IMR-90 (cell line): ENCODE results near the gene AKT1S1. TPM values are rescaled to one million over a fixed set of nuclear protein-coding genes. Genes with fewer than 3 reads are reported as not detected.

ENCODE experiments used
- ATAC-seq: fragments of 200-7000 bp; cut with Tn5 transposase; 2 replicates; pipeline ENCODE4 v1.9.1; 2020; ENCODE audit warnings: low read depth, mild to moderate bottlenecking, moderate library complexity
- BruUV-seq: library from RNA; stranded (reverse); fragments of 400-500 nt; replicated peaks from 2 replicates; lab custom pipeline; 2021; lab: Mats Ljungman, UMichigan
- CTCF ChIA-PET: fragments of 300-600 bp; formaldehyde crosslinking; extraction: SDS; loops from one replicate; lab custom pipeline; 2021; ENCODE audit warnings: antibody characterized with exemption; lab: Yijun Ruan, JAX
- POLR2A ChIA-PET: fragments of 300-600 bp; sonication (Branson Sonifier 250); formaldehyde crosslinking; loops from one replicate; lab custom pipeline; 2022; ENCODE audit warnings: antibody characterized with exemption; ENCODE audit not compliant: unreplicated experiment; lab: Charles Lee
- DNase-seq: peaks from one replicate; pipeline ENCODE4 v3.0.0; 2013
- H2AFZ ChIP-seq: replicated peaks from 2 replicates; pipeline ENCODE3; 2013; ENCODE audit warnings: low read length, mild to moderate bottlenecking; ENCODE audit not compliant: poor library complexity
- H2AK5ac ChIP-seq: 2 replicates; pipeline ENCODE4 v1.6.1; 2013; ENCODE audit warnings: low read depth, low read length, inconsistent platforms
- H2AK9ac ChIP-seq: replicated peaks from 2 replicates; pipeline ENCODE3; 2013; ENCODE audit warnings: mild to moderate bottlenecking, low read depth, low read length, moderate library complexity; ENCODE audit not compliant: poor library complexity
- H2BK120ac ChIP-seq: 2 replicates; pipeline ENCODE4 v1.6.1; 2013; ENCODE audit warnings: low read depth, low read length, inconsistent platforms
- H2BK15ac ChIP-seq: 3 replicates; pipeline ENCODE4 v1.6.1; 2013; ENCODE audit warnings: low read depth, low read length, inconsistent platforms
- H2BK20ac ChIP-seq: 2 replicates; pipeline ENCODE4 v1.6.1; 2013; ENCODE audit warnings: low read depth, mild to moderate bottlenecking, inconsistent platforms, low read length, moderate library complexity
- H2BK5ac ChIP-seq: 2 replicates; pipeline ENCODE4 v1.6.1; 2013; ENCODE audit warnings: mild to moderate bottlenecking, low read depth, low read length, inconsistent platforms; ENCODE audit not compliant: poor library complexity, severe bottlenecking
- H3K14ac ChIP-seq: replicated peaks from 2 replicates; pipeline ENCODE4 v1.6.1; 2013; ENCODE audit warnings: low read depth, low read length, inconsistent platforms
- H3K18ac ChIP-seq: 2 replicates; pipeline ENCODE4 v1.6.1; 2013; ENCODE audit warnings: low read depth, low read length, control low read depth
- H3K23ac ChIP-seq: 2 replicates; pipeline ENCODE4 v1.6.1; 2013; ENCODE audit warnings: low read depth, low read length, inconsistent platforms
- H3K27ac ChIP-seq: 2 replicates; pipeline ENCODE4 v1.5.1; 2013; ENCODE audit warnings: mild to moderate bottlenecking, control low read depth, low read length; ENCODE audit not compliant: insufficient read depth
- H3K27me3 ChIP-seq: 2 replicates; pipeline ENCODE4 v1.6.1; 2013; ENCODE audit warnings: low read length; ENCODE audit not compliant: control insufficient read depth, insufficient read depth
- H3K36me3 ChIP-seq: 2 replicates; pipeline ENCODE4 v1.6.1; 2013; ENCODE audit warnings: low read length, mixed read lengths; ENCODE audit not compliant: control insufficient read depth, insufficient read depth
- H3K4ac ChIP-seq: 2 replicates; pipeline ENCODE4 v1.6.1; 2013; ENCODE audit warnings: low read depth, low read length, inconsistent platforms
- H3K4me1 ChIP-seq: 2 replicates; pipeline ENCODE4 v1.6.1; 2013; ENCODE audit warnings: low read length, mixed read lengths; ENCODE audit not compliant: control insufficient read depth, insufficient read depth
- H3K4me2 ChIP-seq: 2 replicates; pipeline ENCODE4 v1.6.1; 2013; ENCODE audit warnings: low read depth, mild to moderate bottlenecking, control low read depth, low read length, moderate library complexity
- H3K4me3 ChIP-seq: 2 replicates; pipeline ENCODE4 v1.5.1; 2013; ENCODE audit warnings: low read depth, mild to moderate bottlenecking, control low read depth, low read length, moderate library complexity; ENCODE audit not compliant: insufficient read depth
- H3K56ac ChIP-seq: 2 replicates; pipeline ENCODE4 v1.6.1; 2013; ENCODE audit warnings: low read length, inconsistent platforms; ENCODE audit not compliant: insufficient read depth; ENCODE audit errors: extremely low read depth
- H3K79me1 ChIP-seq, 2 experiments: 2 replicates each; pipeline ENCODE4 v1.6.1; 2013; ENCODE audit warnings: low read length in 2 of 2, inconsistent platforms in 1 of 2, low read depth in 1 of 2
- H3K9ac ChIP-seq: 2 replicates; pipeline ENCODE4 v1.6.1; 2013; ENCODE audit warnings: low read depth, low read length, control low read depth
- H3K9me1 ChIP-seq: 2 replicates; pipeline ENCODE4 v1.6.1; 2013; ENCODE audit warnings: low read length, inconsistent platforms; ENCODE audit not compliant: insufficient read depth
- H3K9me3 ChIP-seq: 2 replicates; pipeline ENCODE4 v1.6.1; 2013; ENCODE audit warnings: low read length; ENCODE audit not compliant: control insufficient read depth, insufficient read depth
- H4K20me1 ChIP-seq: 2 replicates; pipeline ENCODE4 v1.6.1; 2013; ENCODE audit warnings: low read length, inconsistent platforms; ENCODE audit not compliant: insufficient read depth
- H4K5ac ChIP-seq: 2 replicates; pipeline ENCODE4 v1.6.1; 2013; ENCODE audit warnings: mild to moderate bottlenecking, low read depth, low read length, control low read depth
- H4K8ac ChIP-seq, 2 experiments: 2 replicates each; pipeline ENCODE4 v1.6.1; 2013; ENCODE audit warnings: low read depth in 2 of 2, low read length in 2 of 2, control low read depth in 1 of 2, inconsistent platforms in 1 of 2
- H4K91ac ChIP-seq: 2 replicates; pipeline ENCODE4 v1.6.1; 2013; ENCODE audit warnings: low read depth, low read length, inconsistent platforms; ENCODE audit not compliant: insufficient read depth
- BHLHE40 ChIP-seq: fragments of 150-350 bp; IDR thresholded peaks from 2 replicates; pipeline ENCODE4 v1.6.1; 2016; ENCODE audit warnings: mild to moderate bottlenecking, low read depth, low read length
- CEBPB ChIP-seq: IDR thresholded peaks from 2 replicates; pipeline ENCODE4 v1.6.1; 2012; ENCODE audit warnings: low read depth, low read length, improper control_type of control experiment
- CHD1 ChIP-seq: IDR thresholded peaks from 2 replicates; pipeline ENCODE4 v1.6.1; 2012; ENCODE audit warnings: low read depth, low read length, improper control_type of control experiment
- CTCF ChIP-seq: conservative IDR thresholded peaks from 2 replicates; pipeline ENCODE4 v1.5.1; 2012; ENCODE audit warnings: mild to moderate bottlenecking, low read depth, low read length, improper control_type of control experiment
- FOS ChIP-seq: fragments of 150-350 bp; IDR thresholded peaks from 2 replicates; pipeline ENCODE4 v1.6.1; 2016; ENCODE audit warnings: low read depth, low read length
- MAFK ChIP-seq: IDR thresholded peaks from 2 replicates; pipeline ENCODE4 v1.6.1; 2012; ENCODE audit warnings: low read depth, low read length, improper control_type of control experiment
- NFE2L2 ChIP-seq: fragments of 150-350 bp; IDR thresholded peaks from 2 replicates; pipeline ENCODE4 v1.6.1; 2016; ENCODE audit warnings: low read depth, mild to moderate bottlenecking, low read length
- POLR2A ChIP-seq: IDR thresholded peaks from 2 replicates; pipeline ENCODE4 v1.6.1; 2012; ENCODE audit warnings: mild to moderate bottlenecking, low read depth, low read length
- RAD21 ChIP-seq: IDR thresholded peaks from 2 replicates; pipeline ENCODE4 v1.6.1; 2012; ENCODE audit warnings: low read length, improper control_type of control experiment
- RFX5 ChIP-seq: IDR thresholded peaks from 2 replicates; pipeline ENCODE4 v1.8.0; 2012; ENCODE audit warnings: low read depth, mild to moderate bottlenecking, low read length, moderate library complexity
- SMC3 ChIP-seq: fragments of 150-350 bp; IDR thresholded peaks from 2 replicates; pipeline ENCODE4 v1.6.1; 2016; ENCODE audit warnings: low read depth, mild to moderate bottlenecking, antibody characterized with exemption, low read length, moderate library complexity
- WGBS, 2 experiments: methylation state at CpG; one replicate each; pipeline versions ENCODE4 v1.1.5 to v1.1.7; 2013; ENCODE audit warnings: missing lambda C conversion rate in 2 of 2; ENCODE audit not compliant: insufficient read length in 1 of 2; ENCODE audit errors: extremely low coverage in 2 of 2; 5-methylcytosine and 5-hydroxymethylcytosine counted together
- dilution Hi-C: fragments of 300-500 bp; cut with HindIII; formaldehyde crosslinking; loops from one replicate; pipeline ENCODE4 v1.14.3; 2018; ENCODE audit warnings: low sequenced_read_pairs; ENCODE audit not compliant: unreplicated experiment
- in situ Hi-C: fragments of 300-500 bp; cut with MboI; formaldehyde crosslinking; loops from 3 replicates; pipeline ENCODE4 v1.14.3; 2019; ENCODE audit warnings: low sequenced_read_pairs, inconsistent platforms, mixed read lengths
- intact Hi-C: fragments of 100-400 bp; cut with micrococcal nuclease; formaldehyde crosslinking; loops from 2 replicates; pipeline ENCODE4 v1.10.0; 2022
- polyA plus RNA-seq, 3 experiments: library from polyadenylated mRNA; depleted of rRNA; stranded (reverse); fragments of >200 nt; gene quantifications; 2 replicates each; pipeline ENCODE4 v1.2.3, GENCODE V29; 2012; ENCODE audit warnings: low replicate concordance in 1 of 3
- total RNA-seq: library from RNA; depleted of rRNA; stranded (reverse); fragments of >200 nt; gene quantifications from 2 replicates; pipeline ENCODE4 v1.2.3, GENCODE V29; 2012

AKT1S1 gene
- total and polyA plus RNA-seq, 2 of the 4 experiments (the other 2 are of a cell fraction), result 3.6 to 54.4 TPM

GRCh38 chr19:49855277-49855675 is 21.9 kb downstream of the AKT1S1 start:
- no peak overlapping the region for H3K27ac ChIP-seq

More at GRCh38 chr19:49855277-49855675, 21.9 kb downstream of the AKT1S1 start:
- Histone ChIP-seq H3K4me3 (no peak overlapping the region), H3K36me3 (peaks cover 59% of the 10 kb centered on the region), H2AK5ac (no peak overlapping the region), H3K23ac (no peak overlapping the region), H2AFZ (no peak overlapping the region), H2BK15ac (no peak overlapping the region), H3K4me1 (peaks cover 20% of the 10 kb centered on the region), H3K18ac (no peak overlapping the region), H3K27me3 (no peaks in the 10 kb centered on the region), H3K9me1 (peaks cover 15% of the 10 kb centered on the region), H2AK9ac (peak overlapping the region; percentile 66), H2BK20ac (no peak overlapping the region), H2BK5ac (no peak overlapping the region), H4K5ac (no peak overlapping the region), H3K56ac (no peak overlapping the region), H4K8ac (no peak overlapping the region), H4K20me1 (peaks cover 78% of the 10 kb centered on the region), H3K14ac (no peak overlapping the region), H4K91ac (no peak overlapping the region), H3K79me1 (peaks cover 4 to 73% of the 10 kb centered on the region in 2 experiments), H3K4ac (no peak overlapping the region), H3K9ac (no peak overlapping the region), H3K4me2 (no peak overlapping the region), H3K9me3 (no peaks in the 10 kb centered on the region), H2BK120ac (no peak overlapping the region)
- CTCF ChIA-PET, result no interaction called here
- ATAC-seq (no peak), DNase-seq (no peak)
- POLR2A ChIA-PET, result interaction anchor here (0.5 kb wide), 1 partner anchor 12 kb away, joined by 7 read pairs; the partner anchor contains the start of gene PNKP
- 91% methylated on average over 11 of the region's 12 CpGs; no CpG with 5 or more reads in 1 of the 2 experiments for WGBS, 2 experiments
- intact Hi-C loops (no loop called here), in situ Hi-C loops (loop anchor here (10.0 kb wide), 1 partner anchor 170 kb away; the partner anchor contains the start of gene ADM5), dilution Hi-C loops (no loop called here)
- BruUV-seq, result no TSS peak
- no peak for TF ChIP-seq RFX5
- no peak for TF ChIP-seq RAD21
- TF ChIP-seq NFE2L2, result no peak
- no peak for TF ChIP-seq FOS
- no peak for TF ChIP-seq CEBPB
- TF ChIP-seq SMC3, result no peak
- no peak for TF ChIP-seq CTCF
- TF ChIP-seq POLR2A, result no peak
- TF ChIP-seq CHD1, result no peak
- no peak for TF ChIP-seq BHLHE40
- no peak for TF ChIP-seq MAFK
